IMR-90 (cell line): Measurements from ENCODE around the gene RIPPLY1. TPM values are rescaled to one million over a fixed set of nuclear protein-coding genes. Genes with fewer than 3 reads are reported as not detected.

Experiments
- ATAC-seq: fragments of 200-7000 bp; cut with Tn5 transposase; 2 replicates; pipeline ENCODE4 v1.9.1; 2020; ENCODE audit warnings: low read depth, mild to moderate bottlenecking, moderate library complexity
- BruUV-seq: library from RNA; stranded (reverse); fragments of 400-500 nt; replicated peaks from 2 replicates; lab custom pipeline; 2021; lab: Mats Ljungman, UMichigan
- CTCF ChIA-PET: fragments of 300-600 bp; formaldehyde crosslinking; extraction: SDS; loops from one replicate; lab custom pipeline; 2021; ENCODE audit warnings: antibody characterized with exemption; lab: Yijun Ruan, JAX
- POLR2A ChIA-PET: fragments of 300-600 bp; sonication (Branson Sonifier 250); formaldehyde crosslinking; loops from one replicate; lab custom pipeline; 2022; ENCODE audit warnings: antibody characterized with exemption; ENCODE audit not compliant: unreplicated experiment; lab: Charles Lee
- DNase-seq: peaks from one replicate; pipeline ENCODE4 v3.0.0; 2013
- H2AFZ ChIP-seq: replicated peaks from 2 replicates; pipeline ENCODE3; 2013; ENCODE audit warnings: low read length, mild to moderate bottlenecking; ENCODE audit not compliant: poor library complexity
- H2AK5ac ChIP-seq: 2 replicates; pipeline ENCODE4 v1.6.1; 2013; ENCODE audit warnings: low read depth, low read length, inconsistent platforms
- H2AK9ac ChIP-seq: replicated peaks from 2 replicates; pipeline ENCODE3; 2013; ENCODE audit warnings: mild to moderate bottlenecking, low read depth, low read length, moderate library complexity; ENCODE audit not compliant: poor library complexity
- H2BK120ac ChIP-seq: 2 replicates; pipeline ENCODE4 v1.6.1; 2013; ENCODE audit warnings: low read depth, low read length, inconsistent platforms
- H2BK15ac ChIP-seq: 3 replicates; pipeline ENCODE4 v1.6.1; 2013; ENCODE audit warnings: low read depth, low read length, inconsistent platforms
- H2BK20ac ChIP-seq: 2 replicates; pipeline ENCODE4 v1.6.1; 2013; ENCODE audit warnings: low read depth, mild to moderate bottlenecking, inconsistent platforms, low read length, moderate library complexity
- H2BK5ac ChIP-seq: 2 replicates; pipeline ENCODE4 v1.6.1; 2013; ENCODE audit warnings: mild to moderate bottlenecking, low read depth, low read length, inconsistent platforms; ENCODE audit not compliant: poor library complexity, severe bottlenecking
- H3K14ac ChIP-seq: replicated peaks from 2 replicates; pipeline ENCODE4 v1.6.1; 2013; ENCODE audit warnings: low read depth, low read length, inconsistent platforms
- H3K18ac ChIP-seq: 2 replicates; pipeline ENCODE4 v1.6.1; 2013; ENCODE audit warnings: low read depth, low read length, control low read depth
- H3K23ac ChIP-seq: 2 replicates; pipeline ENCODE4 v1.6.1; 2013; ENCODE audit warnings: low read depth, low read length, inconsistent platforms
- H3K27ac ChIP-seq: 2 replicates; pipeline ENCODE4 v1.5.1; 2013; ENCODE audit warnings: mild to moderate bottlenecking, control low read depth, low read length; ENCODE audit not compliant: insufficient read depth
- H3K27me3 ChIP-seq: 2 replicates; pipeline ENCODE4 v1.6.1; 2013; ENCODE audit warnings: low read length; ENCODE audit not compliant: control insufficient read depth, insufficient read depth
- H3K36me3 ChIP-seq: 2 replicates; pipeline ENCODE4 v1.6.1; 2013; ENCODE audit warnings: low read length, mixed read lengths; ENCODE audit not compliant: control insufficient read depth, insufficient read depth
- H3K4ac ChIP-seq: 2 replicates; pipeline ENCODE4 v1.6.1; 2013; ENCODE audit warnings: low read depth, low read length, inconsistent platforms
- H3K4me1 ChIP-seq: 2 replicates; pipeline ENCODE4 v1.6.1; 2013; ENCODE audit warnings: low read length, mixed read lengths; ENCODE audit not compliant: control insufficient read depth, insufficient read depth
- H3K4me2 ChIP-seq: 2 replicates; pipeline ENCODE4 v1.6.1; 2013; ENCODE audit warnings: low read depth, mild to moderate bottlenecking, control low read depth, low read length, moderate library complexity
- H3K4me3 ChIP-seq: 2 replicates; pipeline ENCODE4 v1.5.1; 2013; ENCODE audit warnings: low read depth, mild to moderate bottlenecking, control low read depth, low read length, moderate library complexity; ENCODE audit not compliant: insufficient read depth
- H3K56ac ChIP-seq: 2 replicates; pipeline ENCODE4 v1.6.1; 2013; ENCODE audit warnings: low read length, inconsistent platforms; ENCODE audit not compliant: insufficient read depth; ENCODE audit errors: extremely low read depth
- H3K79me1 ChIP-seq, 2 experiments: 2 replicates each; pipeline ENCODE4 v1.6.1; 2013; ENCODE audit warnings: low read length in 2 of 2, inconsistent platforms in 1 of 2, low read depth in 1 of 2
- H3K9ac ChIP-seq: 2 replicates; pipeline ENCODE4 v1.6.1; 2013; ENCODE audit warnings: low read depth, low read length, control low read depth
- H3K9me1 ChIP-seq: 2 replicates; pipeline ENCODE4 v1.6.1; 2013; ENCODE audit warnings: low read length, inconsistent platforms; ENCODE audit not compliant: insufficient read depth
- H3K9me3 ChIP-seq: 2 replicates; pipeline ENCODE4 v1.6.1; 2013; ENCODE audit warnings: low read length; ENCODE audit not compliant: control insufficient read depth, insufficient read depth
- H4K20me1 ChIP-seq: 2 replicates; pipeline ENCODE4 v1.6.1; 2013; ENCODE audit warnings: low read length, inconsistent platforms; ENCODE audit not compliant: insufficient read depth
- H4K5ac ChIP-seq: 2 replicates; pipeline ENCODE4 v1.6.1; 2013; ENCODE audit warnings: mild to moderate bottlenecking, low read depth, low read length, control low read depth
- H4K8ac ChIP-seq, 2 experiments: 2 replicates each; pipeline ENCODE4 v1.6.1; 2013; ENCODE audit warnings: low read depth in 2 of 2, low read length in 2 of 2, control low read depth in 1 of 2, inconsistent platforms in 1 of 2
- H4K91ac ChIP-seq: 2 replicates; pipeline ENCODE4 v1.6.1; 2013; ENCODE audit warnings: low read depth, low read length, inconsistent platforms; ENCODE audit not compliant: insufficient read depth
- CEBPB ChIP-seq: IDR thresholded peaks from 2 replicates; pipeline ENCODE4 v1.6.1; 2012; ENCODE audit warnings: low read depth, low read length, improper control_type of control experiment
- CHD1 ChIP-seq: IDR thresholded peaks from 2 replicates; pipeline ENCODE4 v1.6.1; 2012; ENCODE audit warnings: low read depth, low read length, improper control_type of control experiment
- CTCF ChIP-seq: conservative IDR thresholded peaks from 2 replicates; pipeline ENCODE4 v1.5.1; 2012; ENCODE audit warnings: mild to moderate bottlenecking, low read depth, low read length, improper control_type of control experiment
- FOS ChIP-seq: fragments of 150-350 bp; IDR thresholded peaks from 2 replicates; pipeline ENCODE4 v1.6.1; 2016; ENCODE audit warnings: low read depth, low read length
- MAFK ChIP-seq: IDR thresholded peaks from 2 replicates; pipeline ENCODE4 v1.6.1; 2012; ENCODE audit warnings: low read depth, low read length, improper control_type of control experiment
- MAZ ChIP-seq: IDR thresholded peaks from 2 replicates; pipeline ENCODE4 v1.6.1; 2012; ENCODE audit warnings: low read depth, mild to moderate bottlenecking, low read length, improper control_type of control experiment, moderate library complexity, borderline replicate concordance
- MXI1 ChIP-seq: IDR thresholded peaks from 2 replicates; pipeline ENCODE4 v1.6.1; 2012; ENCODE audit warnings: low read depth, mild to moderate bottlenecking, low read length, moderate library complexity, borderline replicate concordance
- NFE2L2 ChIP-seq: fragments of 150-350 bp; IDR thresholded peaks from 2 replicates; pipeline ENCODE4 v1.6.1; 2016; ENCODE audit warnings: low read depth, mild to moderate bottlenecking, low read length
- POLR2A ChIP-seq: IDR thresholded peaks from 2 replicates; pipeline ENCODE4 v1.6.1; 2012; ENCODE audit warnings: mild to moderate bottlenecking, low read depth, low read length
- RAD21 ChIP-seq: IDR thresholded peaks from 2 replicates; pipeline ENCODE4 v1.6.1; 2012; ENCODE audit warnings: low read length, improper control_type of control experiment
- RFX5 ChIP-seq: IDR thresholded peaks from 2 replicates; pipeline ENCODE4 v1.8.0; 2012; ENCODE audit warnings: low read depth, mild to moderate bottlenecking, low read length, moderate library complexity
- USF2 ChIP-seq: fragments of 150-350 bp; IDR thresholded peaks from 2 replicates; pipeline ENCODE4 v1.6.1; 2017; ENCODE audit warnings: mild to moderate bottlenecking, antibody characterized with exemption, low read length, low read depth
- WGBS, 2 experiments: methylation state at CpG; one replicate each; pipeline versions ENCODE4 v1.1.5 to v1.1.7; 2013; ENCODE audit warnings: missing lambda C conversion rate in 2 of 2; ENCODE audit not compliant: insufficient read length in 1 of 2; ENCODE audit errors: extremely low coverage in 2 of 2; 5-methylcytosine and 5-hydroxymethylcytosine counted together
- dilution Hi-C: fragments of 300-500 bp; cut with HindIII; formaldehyde crosslinking; loops from one replicate; pipeline ENCODE4 v1.14.3; 2018; ENCODE audit warnings: low sequenced_read_pairs; ENCODE audit not compliant: unreplicated experiment
- in situ Hi-C: fragments of 300-500 bp; cut with MboI; formaldehyde crosslinking; loops from 3 replicates; pipeline ENCODE4 v1.14.3; 2019; ENCODE audit warnings: low sequenced_read_pairs, inconsistent platforms, mixed read lengths
- intact Hi-C: fragments of 100-400 bp; cut with micrococcal nuclease; formaldehyde crosslinking; loops from 2 replicates; pipeline ENCODE4 v1.10.0; 2022
- polyA plus RNA-seq, 3 experiments: library from polyadenylated mRNA; depleted of rRNA; stranded (reverse); fragments of >200 nt; gene quantifications; 2 replicates each; pipeline ENCODE4 v1.2.3, GENCODE V29; 2012; ENCODE audit warnings: low replicate concordance in 1 of 3
- total RNA-seq: library from RNA; depleted of rRNA; stranded (reverse); fragments of >200 nt; gene quantifications from 2 replicates; pipeline ENCODE4 v1.2.3, GENCODE V29; 2012

RIPPLY1 gene
- total and polyA plus RNA-seq, 2 of the 4 experiments (the other 2 are of a cell fraction) = not detected

- H2AK9ac ChIP-seq = no peak overlapping the region
- H2AFZ ChIP-seq = no peak overlapping the region
- no peaks in the 10 kb centered on the region for H4K20me1 ChIP-seq
- DNase-seq (no peak), ATAC-seq (no peak; the same call in 1 of the 2 replicates)
- no TSS peak for BruUV-seq
- no peak overlapping the region for H4K5ac ChIP-seq
- H3K27ac ChIP-seq = no peak overlapping the region
- no peak overlapping the region for H3K4me3 ChIP-seq
- no peak overlapping the region for H2BK20ac ChIP-seq
- H2BK120ac ChIP-seq = no peak overlapping the region
- no peak overlapping the region for H4K91ac ChIP-seq
- H3K4ac ChIP-seq = no peak overlapping the region
- no peak overlapping the region for H3K9ac ChIP-seq
- ChIA-PET POLR2A (no interaction called here), CTCF (no interaction called here)
- H2BK15ac ChIP-seq = no peak overlapping the region
- no peaks in the 10 kb centered on the region for H3K9me1 ChIP-seq
- H4K8ac ChIP-seq = no peak overlapping the region
- TF ChIP-seq USF2 (no peak), MAFK (no peak), FOS (no peak), CHD1 (no peak), NFE2L2 (no peak), MXI1 (no peak), RAD21 (no peak), MAZ (no peak), CEBPB (no peak), POLR2A (no peak), RFX5 (no peak), CTCF (no peak)
- H3K36me3 ChIP-seq = no peaks in the 10 kb centered on the region
- intact Hi-C loops (no loop called here), in situ Hi-C loops (no loop called here), dilution Hi-C loops (no loop called here)
- H3K4me1 ChIP-seq = peaks cover under 1% of the 10 kb centered on the region; the same call in 1 of the 2 replicates
- H3K14ac ChIP-seq = no peak overlapping the region
- no peaks in the 10 kb centered on the region for H3K79me1 ChIP-seq
- no peaks in the 10 kb centered on the region for H3K9me3 ChIP-seq
- no peak overlapping the region for H2AK5ac ChIP-seq
- H3K27me3 ChIP-seq = peaks cover 3% of the 10 kb centered on the region; the same call in 1 of the 2 replicates
- 92% methylated on average over 2 of the region's 3 CpGs; no CpG with 5 or more reads in 1 of the 2 experiments for WGBS, 2 experiments
- no peak overlapping the region for H3K23ac ChIP-seq
- no peak overlapping the region for H2BK5ac ChIP-seq
- no peak overlapping the region for H3K56ac ChIP-seq
- H3K4me2 ChIP-seq = no peak overlapping the region
- H3K18ac ChIP-seq = no peak overlapping the region
Measured at GRCh38 chrX:106927023-106927422, 23.9 kb upstream of the RIPPLY1 start.
